HepG2 (cell line): ENCODE measurements around the gene RFC2. TPM values are rescaled to one million over a fixed set of nuclear protein-coding genes. Genes with fewer than 3 reads are reported as not detected.

Experiments used
- ATF7 ChIP-seq, 2 experiments: fragments of 450-650 bp in 1 of 2; sonication (generic) in 1 of 2; formaldehyde crosslinking in 1 of 2; IDR thresholded peaks; 2 replicates each; pipeline versions ENCODE4 v1.4.0 to v1.6.1; 2016 to 2020; ENCODE audit warnings: antibody characterized with exemption in 1 of 2, mild to moderate bottlenecking in 1 of 2, missing genetic modification reagents in 1 of 2
- KLF13 ChIP-seq: sonication (generic); formaldehyde crosslinking; IDR thresholded peaks from 2 replicates; pipeline ENCODE4 v1.4.0; 2020; ENCODE audit warnings: mild to moderate bottlenecking, missing genetic modification reagents
- MIER3 ChIP-seq: IDR thresholded peaks from 2 replicates; pipeline ENCODE4 v1.6.1; 2016; ENCODE audit warnings: missing compliant biosample characterization, borderline replicate concordance
- ZEB1 ChIP-seq: IDR thresholded peaks from 2 replicates; pipeline ENCODE4 v1.6.1; 2012; ENCODE audit warnings: mild to moderate bottlenecking, low read depth, inconsistent platforms; ENCODE audit not compliant: insufficient replicate concordance
- ZFP1 ChIP-seq: IDR thresholded peaks from 2 replicates; pipeline ENCODE4 v1.6.1; 2016
- ZNF136 ChIP-seq: sonication (generic); formaldehyde crosslinking; IDR thresholded peaks from 2 replicates; pipeline ENCODE4 v1.8.1; 2022; ENCODE audit warnings: low read depth, mild to moderate bottlenecking, moderate library complexity, missing genetic modification reagents
- ZNF326 ChIP-seq: sonication (generic); formaldehyde crosslinking; IDR thresholded peaks from 2 replicates; pipeline ENCODE4 v1.4.0; 2020; ENCODE audit warnings: missing genetic modification reagents, borderline replicate concordance
- polyA plus RNA-seq, 8 experiments: library from polyadenylated mRNA; depleted of rRNA in 3 of 8; stranded (reverse) in 7 of 8; unstranded in 1 of 8; fragments of >200 nt; fragmentation: Illumina TruSeq in 4 of 8; extraction: Trizol in 4 of 8; gene quantifications; 2 replicates each; pipeline versions ENCODE4 v1.2.1 to v1.2.3, GENCODE V29; 2011 to 2016; ENCODE audit warnings: low read depth in 4 of 8, missing spikeins in 1 of 8, mixed read lengths in 1 of 8; ENCODE audit not compliant: insufficient read depth in 1 of 8
- total RNA-seq, 5 experiments: library from RNA; depleted of rRNA; stranded (reverse); fragments of >200 nt; fragmentation: Illumina TruSeq; extraction: Trizol; gene quantifications; 2 replicates each; pipeline ENCODE4 v1.2.3, GENCODE V29; 2016; ENCODE audit warnings: low read depth in 1 of 5
- TF ChIP-seq, protein P1 (sequence below): sonication (generic); formaldehyde crosslinking; IDR thresholded peaks from 2 replicates; pipeline ENCODE4 v1.4.0; 2020; ENCODE audit warnings: missing genetic modification reagents, mild to moderate bottlenecking, borderline replicate concordance
- TF ChIP-seq, protein P2 (sequence below), 2 experiments: sonication (generic) in 1 of 2; formaldehyde crosslinking in 1 of 2; IDR thresholded peaks; 2 replicates each; pipeline versions ENCODE4 v1.4.0 to v1.6.1; 2018 to 2020; ENCODE audit warnings: missing genetic modification reagents in 2 of 2, borderline replicate concordance in 1 of 2, low read depth in 1 of 2, mild to moderate bottlenecking in 1 of 2, missing biosample characterization in 1 of 2
- TF ChIP-seq, protein P3 (sequence below): IDR thresholded peaks from 2 replicates; pipeline ENCODE4 v1.6.1; 2012; ENCODE audit warnings: low read depth, low read length, improper control_type of control experiment

RFC2 gene
- total and polyA plus RNA-seq, 2 of the 13 experiments (the other 11 are each of a cell fraction or from before 2014, with no cell fraction given) = 14.6 to 43.5 TPM

DNA sequence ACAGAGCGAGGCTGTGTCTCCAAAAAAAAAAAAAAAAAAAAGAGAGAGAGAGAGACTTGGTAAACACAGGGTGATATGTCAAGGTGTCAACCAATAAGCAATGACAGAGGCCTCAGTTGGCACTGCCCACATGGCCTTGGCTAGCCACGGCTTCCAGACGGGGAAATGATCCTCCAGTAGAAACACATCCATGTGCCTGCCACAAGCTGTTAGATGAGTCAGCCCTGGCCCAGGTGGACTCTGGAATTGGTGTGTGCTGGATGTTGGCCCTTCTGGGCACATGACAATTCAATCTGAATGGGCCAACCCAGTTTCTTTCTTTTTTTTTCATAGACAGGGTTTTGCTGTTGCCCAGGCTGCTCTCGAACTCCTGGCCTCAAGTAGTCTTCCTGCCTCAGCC is 13.7 kb downstream of the RFC2 start (continued):
- TF ChIP-seq, protein P1, sequence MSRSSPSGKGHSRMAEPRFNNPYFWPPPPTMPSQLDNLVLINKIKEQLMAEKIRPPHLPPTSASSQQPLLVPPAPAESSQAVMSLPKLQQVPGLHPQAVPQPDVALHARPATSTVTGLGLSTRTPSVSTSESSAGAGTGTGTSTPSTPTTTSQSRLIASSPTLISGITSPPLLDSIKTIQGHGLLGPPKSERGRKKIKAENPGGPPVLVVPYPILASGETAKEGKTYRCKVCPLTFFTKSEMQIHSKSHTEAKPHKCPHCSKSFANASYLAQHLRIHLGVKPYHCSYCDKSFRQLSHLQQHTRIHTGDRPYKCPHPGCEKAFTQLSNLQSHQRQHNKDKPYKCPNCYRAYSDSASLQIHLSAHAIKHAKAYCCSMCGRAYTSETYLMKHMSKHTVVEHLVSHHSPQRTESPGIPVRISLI = no peak
- no peak for TF ChIP-seq ZEB1
- no peak for TF ChIP-seq ZNF136 (CRISPR knock-in tag)
- TF ChIP-seq ATF7 (IDR thresholded peaks at IDR 0.05) = no peak
- no peak for TF ChIP-seq ATF7 (CRISPR knock-in tag; IDR thresholded peaks at IDR 0.05)
- no peak for TF ChIP-seq ZFP1
- no peak for TF ChIP-seq MIER3 (CRISPR knock-in tag)
- TF ChIP-seq KLF13 (CRISPR knock-in tag) = no peak
- TF ChIP-seq, protein P2, sequence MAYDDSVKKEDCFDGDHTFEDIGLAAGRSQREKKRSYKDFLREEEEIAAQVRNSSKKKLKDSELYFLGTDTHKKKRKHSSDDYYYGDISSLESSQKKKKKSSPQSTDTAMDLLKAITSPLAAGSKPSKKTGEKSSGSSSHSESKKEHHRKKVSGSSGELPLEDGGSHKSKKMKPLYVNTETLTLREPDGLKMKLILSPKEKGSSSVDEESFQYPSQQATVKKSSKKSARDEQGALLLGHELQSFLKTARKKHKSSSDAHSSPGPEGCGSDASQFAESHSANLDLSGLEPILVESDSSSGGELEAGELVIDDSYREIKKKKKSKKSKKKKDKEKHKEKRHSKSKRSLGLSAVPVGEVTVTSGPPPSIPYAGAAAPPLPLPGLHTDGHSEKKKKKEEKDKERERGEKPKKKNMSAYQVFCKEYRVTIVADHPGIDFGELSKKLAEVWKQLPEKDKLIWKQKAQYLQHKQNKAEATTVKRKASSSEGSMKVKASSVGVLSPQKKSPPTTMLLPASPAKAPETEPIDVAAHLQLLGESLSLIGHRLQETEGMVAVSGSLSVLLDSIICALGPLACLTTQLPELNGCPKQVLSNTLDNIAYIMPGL (CRISPR knock-in tag; IDR thresholded peaks at IDR 0.05; ENCODE audit: borderline replicate concordance in 1 of 2, low read depth in 1 of 2) = no peak
- TF ChIP-seq ZNF326 (CRISPR knock-in tag) = no peak
- TF ChIP-seq, protein P3, sequence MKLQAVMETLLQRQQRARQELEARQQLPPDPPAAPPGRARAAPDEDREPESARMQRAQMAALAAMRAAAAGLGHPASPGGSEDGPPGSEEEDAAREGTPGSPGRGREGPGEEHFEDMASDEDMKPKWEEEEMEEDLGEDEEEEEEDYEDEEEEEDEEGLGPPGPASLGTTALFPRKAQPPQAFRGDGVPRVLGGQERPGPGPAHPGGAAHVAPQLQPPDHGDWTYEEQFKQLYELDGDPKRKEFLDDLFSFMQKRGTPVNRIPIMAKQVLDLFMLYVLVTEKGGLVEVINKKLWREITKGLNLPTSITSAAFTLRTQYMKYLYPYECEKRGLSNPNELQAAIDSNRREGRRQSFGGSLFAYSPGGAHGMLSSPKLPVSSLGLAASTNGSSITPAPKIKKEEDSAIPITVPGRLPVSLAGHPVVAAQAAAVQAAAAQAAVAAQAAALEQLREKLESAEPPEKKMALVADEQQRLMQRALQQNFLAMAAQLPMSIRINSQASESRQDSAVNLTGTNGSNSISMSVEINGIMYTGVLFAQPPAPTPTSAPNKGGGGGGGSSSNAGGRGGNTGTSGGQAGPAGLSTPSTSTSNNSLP = no peak
